Measurements from ENCODE around the gene LRRC47.

DNA sequence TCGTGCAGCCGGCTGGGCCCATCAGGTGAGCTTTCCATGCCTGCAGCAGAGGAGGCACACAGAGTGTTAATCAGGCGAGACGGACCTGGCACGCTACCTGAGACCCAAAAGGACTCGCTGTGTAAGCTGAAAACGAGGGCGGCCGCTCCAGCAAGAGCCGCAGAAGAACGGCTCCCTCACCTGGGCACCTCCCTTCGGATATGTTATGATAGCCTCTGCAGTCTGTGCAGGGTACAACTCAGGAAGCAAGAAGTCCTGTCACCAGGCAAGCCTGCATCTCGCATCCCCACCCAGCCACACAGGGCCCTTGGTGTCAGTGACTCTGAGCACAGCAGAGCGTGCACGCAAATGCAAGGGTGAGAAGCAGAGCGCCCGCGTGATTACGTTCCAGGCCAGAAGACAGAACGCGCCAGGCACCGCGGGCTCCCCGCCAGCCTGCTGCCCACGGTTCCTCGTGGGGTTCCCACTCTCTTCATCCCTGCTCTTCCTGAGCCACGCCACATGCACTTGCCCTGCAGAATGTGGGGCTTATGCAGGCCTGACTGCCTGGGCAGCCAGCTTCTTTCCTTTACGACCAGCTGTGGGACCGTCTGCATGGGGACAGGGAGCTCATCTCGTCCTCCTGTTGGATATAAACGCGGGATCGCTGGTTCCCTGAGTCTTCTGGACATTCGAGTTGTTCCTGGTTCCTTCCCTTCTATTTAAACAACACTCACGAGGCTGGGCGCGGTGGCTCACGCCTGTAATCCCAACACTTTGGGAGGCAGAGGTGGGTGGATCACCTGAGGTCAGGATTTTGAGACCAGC, 20.2 kb upstream of the LRRC47 start:
- no peak for TF ChIP-seq CTCF (IDR thresholded peaks at IDR 0.05)
- TF ChIP-seq POLR2A (IDR thresholded peaks at IDR 0.05), result no peak
- TF ChIP-seq EP300 (IDR thresholded peaks at IDR 0.05), result no peak
